Skin of body (tissue), 2 donors: ENCODE data around the gene VEGFD. TPM values are rescaled to one million over a fixed set of nuclear protein-coding genes. Genes with fewer than 3 reads are reported as not detected.

ENCODE experiments used
- DNase-seq: peaks from one replicate; lab custom pipeline; 2025; lab: John Stamatoyannopoulos, UW
- total RNA-seq: library from RNA; depleted of rRNA; stranded (reverse); fragments of >200 nt; gene quantifications from one replicate; pipeline ENCODE4 v1.2.3, GENCODE V29; 2014

VEGFD gene, protein sequence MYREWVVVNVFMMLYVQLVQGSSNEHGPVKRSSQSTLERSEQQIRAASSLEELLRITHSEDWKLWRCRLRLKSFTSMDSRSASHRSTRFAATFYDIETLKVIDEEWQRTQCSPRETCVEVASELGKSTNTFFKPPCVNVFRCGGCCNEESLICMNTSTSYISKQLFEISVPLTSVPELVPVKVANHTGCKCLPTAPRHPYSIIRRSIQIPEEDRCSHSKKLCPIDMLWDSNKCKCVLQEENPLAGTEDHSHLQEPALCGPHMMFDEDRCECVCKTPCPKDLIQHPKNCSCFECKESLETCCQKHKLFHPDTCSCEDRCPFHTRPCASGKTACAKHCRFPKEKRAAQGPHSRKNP
- 2.6 TPM for total RNA-seq

DNA sequence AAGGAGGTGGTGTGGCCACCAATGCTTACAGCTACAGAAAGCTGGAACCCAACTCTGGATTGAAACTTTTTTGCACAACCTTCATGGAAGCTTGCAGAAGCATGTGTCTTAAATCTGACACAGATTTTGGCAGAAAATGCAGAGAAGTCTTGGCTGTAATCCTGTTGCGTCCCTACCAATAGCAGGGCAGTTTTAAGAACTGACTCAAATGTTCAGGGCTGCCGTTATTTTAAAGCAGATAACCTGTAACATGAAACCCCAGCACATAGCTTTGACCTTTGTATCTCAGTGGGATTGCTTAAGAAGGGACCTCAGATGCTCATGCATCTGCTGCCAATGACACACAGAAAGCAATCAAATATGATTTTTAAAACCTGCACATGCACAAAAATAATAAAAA, at the start of gene VEGFD:
VEGFD (minus strand) TSS at position 110 of the 400 bp plus-strand sequence. CDS start 467 bp downstream, outside the sequence.
- DNase-seq = peak; percentile 22

DNA sequence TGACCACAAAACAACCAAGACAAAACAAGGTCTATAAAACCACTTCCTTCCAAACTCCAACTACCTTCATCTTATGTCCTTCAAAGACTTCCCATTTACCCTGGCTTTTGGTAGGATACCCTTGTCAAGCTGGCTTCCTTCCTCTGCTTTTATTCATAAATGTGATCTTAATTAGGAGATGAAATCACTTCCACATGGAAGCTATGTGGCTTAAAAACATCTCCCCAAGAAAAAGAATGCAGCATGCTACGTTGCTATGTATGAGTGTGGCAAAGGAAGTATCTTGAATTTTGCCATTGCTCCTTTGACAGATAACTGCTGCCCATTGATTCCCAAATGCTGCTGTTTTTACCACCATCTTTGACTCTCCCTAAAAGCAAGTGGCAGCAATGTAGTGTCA, 46.4 kb upstream of the VEGFD start:
- DNase-seq = no peak

DNA sequence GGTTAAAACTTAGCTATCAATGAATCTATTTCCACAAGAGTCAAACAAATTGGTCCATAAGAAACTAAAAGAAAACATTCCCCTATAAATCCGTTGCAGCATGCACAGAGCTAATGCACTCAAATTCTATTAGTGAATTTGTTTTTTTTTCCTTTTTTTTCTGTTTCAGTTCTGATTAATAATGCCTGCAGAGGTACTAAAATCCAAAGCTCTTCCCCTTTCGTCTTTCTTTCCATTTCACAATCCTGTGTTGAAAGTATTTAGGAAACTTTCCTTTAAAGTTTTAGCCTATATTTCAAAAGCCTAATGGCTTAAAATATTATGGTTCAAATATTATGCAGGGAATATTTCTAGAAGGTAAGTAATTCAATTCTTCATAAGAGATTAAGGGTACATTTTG, 45.9 kb upstream of the VEGFD start:
- DNase-seq = no peak

DNA sequence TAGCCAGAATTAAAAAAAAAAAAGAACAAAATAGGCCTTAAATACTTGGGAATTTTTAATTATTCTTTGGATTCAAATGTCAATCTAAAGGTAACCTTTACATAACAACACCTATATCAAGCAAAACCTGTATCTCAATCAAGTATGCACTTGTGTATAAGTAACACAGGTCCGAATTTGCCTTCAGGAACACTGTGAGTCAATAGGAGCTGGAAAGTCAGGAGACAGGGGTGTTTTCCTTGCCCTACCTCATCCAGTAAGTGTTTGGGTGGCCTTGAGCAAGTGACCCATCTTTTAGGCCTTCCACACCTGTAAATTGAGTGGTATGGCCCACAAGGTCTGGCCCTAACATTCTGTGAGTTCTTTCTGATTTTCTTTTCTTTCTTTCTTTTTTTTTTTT, 40.8 kb upstream of the VEGFD start:
- DNase-seq = no peak

DNA sequence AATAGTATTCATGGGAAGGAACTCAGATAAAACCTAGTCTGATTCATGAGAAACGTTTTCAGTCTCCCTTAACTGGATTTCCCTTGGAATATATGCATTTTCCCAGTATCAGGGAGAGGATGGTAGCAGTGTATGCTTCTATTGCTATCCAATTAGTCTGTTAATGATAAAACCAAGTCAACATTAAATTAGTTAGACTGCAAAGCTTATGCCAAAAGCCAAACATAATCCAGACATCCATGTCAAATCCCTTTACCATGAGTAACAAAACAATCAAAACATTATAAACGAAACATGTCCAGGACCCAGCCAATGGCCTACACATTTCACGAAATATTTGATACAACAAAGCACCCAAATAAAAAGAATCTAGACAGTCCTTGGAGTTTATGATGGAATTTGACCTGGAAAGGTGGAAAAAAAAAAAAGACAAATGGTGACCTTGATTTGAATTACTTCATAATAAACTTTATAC, 34.5 kb upstream of the VEGFD start:
- DNase-seq = no peak

DNA sequence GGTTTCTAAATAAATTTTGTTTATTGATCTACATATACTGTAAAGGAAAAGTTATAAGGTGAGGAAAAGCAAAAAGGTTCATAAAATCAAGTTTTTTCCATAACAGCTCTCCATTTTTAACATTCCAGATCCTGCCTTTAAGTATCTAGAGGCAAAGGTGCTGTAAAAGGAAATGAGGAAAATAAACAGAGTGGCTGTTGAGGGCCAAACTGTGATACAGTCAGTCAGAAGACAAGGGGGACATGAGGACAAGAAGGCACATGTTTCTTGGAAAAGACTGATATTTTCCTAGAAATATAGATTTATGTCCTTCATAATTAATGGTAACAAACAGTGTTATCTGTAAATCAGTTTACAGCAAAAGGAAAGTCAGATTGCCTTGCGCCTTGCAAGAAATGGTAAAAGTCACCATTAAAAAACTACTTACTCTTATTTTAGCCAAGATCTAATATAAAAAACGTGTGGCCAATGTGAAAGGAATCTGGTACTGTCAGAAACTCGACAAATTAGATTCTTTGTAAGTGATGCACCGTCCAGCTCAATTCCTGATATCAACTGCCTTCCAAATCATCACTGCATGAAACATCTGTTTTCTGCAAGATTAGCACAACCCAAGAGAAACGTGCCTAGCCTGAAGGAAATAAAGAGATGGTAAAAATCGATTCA, 34.0 kb upstream of the VEGFD start:
- peak; percentile 67 for DNase-seq

DNA sequence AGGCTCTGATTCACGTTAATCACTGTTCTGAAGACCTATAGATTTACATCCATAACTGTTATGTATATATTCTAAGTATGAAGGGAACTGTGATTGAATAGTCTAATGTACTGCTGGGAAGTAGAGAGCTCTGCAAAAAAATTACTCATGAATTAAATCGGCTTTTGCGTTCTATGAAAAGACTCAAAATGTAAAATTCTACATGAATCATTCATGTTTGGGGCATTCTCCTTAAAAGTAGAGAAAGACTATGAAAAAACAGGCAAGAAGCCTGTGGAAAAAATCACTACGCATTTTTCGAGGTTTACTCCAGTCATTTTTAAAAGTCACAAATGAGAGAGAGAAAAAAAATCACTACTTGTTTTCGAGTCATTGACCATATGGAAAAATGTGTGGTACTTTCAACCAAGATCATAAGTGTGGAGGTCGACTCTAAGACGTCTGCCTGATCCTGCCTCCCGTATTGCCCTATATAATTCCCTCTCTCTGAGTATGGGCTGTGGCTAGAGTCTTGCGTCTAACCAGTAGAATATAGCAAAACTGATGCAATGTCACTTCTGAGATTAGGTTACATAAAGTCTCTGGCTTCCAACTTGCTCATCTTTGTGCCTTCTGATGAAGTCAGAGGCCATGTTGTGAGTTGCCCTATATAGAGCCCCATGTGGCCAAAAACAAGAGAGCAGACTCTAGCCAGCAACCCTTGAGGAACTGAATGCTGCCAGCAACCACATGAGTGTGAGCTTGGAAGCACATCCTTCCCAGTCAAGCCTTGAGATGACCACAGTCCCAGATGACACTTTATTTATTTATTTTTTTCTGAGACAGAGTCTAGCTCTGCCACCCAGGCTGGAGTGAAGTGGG, 32.1 kb upstream of the VEGFD start:
- no peak for DNase-seq

DNA sequence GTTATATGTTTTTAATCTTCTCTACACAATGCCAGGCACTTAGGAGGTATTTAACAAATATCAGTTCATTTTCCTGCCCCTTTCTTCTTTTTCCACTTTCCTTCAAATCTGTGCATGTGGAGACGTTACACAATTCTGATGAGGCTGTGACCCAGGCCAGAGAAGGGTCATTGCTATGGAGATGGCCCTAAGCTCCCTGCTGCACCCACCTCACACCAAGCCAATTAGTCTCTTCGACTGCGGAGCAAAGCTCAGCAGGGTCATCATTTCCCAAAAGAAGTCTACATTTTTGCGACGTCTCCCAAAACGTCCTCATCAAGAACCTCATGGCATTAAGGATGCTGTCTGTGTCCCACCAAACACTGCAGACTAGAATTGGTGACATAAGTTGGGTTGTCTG, 28.9 kb upstream of the VEGFD start:
- no peak for DNase-seq

DNA sequence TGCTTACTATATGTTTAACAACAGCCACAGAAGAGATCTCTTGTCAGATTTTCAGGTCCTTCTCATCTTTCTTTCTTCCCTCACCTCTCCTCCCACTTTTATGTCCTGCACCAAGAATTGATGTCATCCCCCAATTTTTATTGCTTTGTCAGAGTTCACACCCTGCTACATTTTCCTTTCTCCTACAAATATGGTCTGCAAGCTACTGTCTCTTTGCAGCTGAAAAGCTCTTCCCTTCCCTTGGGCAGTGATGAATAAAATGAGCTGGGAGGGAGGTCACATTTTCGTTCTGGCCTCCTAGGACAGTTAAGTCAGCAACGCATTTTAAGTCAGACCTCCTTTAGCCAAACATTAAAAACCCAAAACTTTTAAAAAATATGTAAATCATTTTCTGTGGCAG, 26.7 kb upstream of the VEGFD start:
- DNase-seq = no peak

DNA sequence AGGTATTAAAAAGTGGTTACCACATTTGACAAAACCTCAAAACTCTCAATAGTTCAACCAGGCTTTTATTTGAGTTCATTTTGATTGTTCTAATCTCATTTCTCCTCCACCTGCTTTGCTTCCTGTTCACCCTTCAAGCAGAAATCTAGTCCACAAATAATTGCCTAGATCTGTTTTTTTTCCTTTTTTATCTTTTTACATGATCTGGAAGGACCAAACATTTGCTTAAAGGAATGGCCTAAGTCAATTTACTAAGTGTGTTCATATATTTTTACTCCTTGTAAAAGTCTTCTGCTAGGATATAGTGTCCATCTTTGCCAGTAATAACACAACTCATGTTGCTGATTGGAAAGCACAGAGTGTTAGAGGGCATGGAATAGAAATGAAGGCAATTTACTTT, 26.2 kb upstream of the VEGFD start:
- DNase-seq = no peak

DNA sequence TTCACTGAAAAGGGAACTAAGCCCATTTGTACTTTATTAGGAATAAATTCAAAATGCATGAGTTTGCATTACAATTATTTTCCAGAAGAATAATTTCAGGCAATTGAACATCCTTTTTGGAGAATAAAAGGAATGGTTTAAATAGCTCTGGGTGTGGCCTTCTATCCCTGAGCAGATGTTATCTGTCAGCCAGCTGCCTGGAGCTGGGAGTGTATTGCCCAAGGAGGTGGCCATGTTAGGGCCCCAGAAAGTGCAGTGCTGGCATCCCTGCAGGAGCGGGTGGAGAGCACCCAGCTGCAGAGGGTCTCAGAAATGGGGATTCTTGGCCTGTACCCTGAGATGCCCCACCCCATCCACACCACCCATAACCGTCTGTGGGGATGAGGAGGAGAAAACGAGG, 21.6 kb upstream of the VEGFD start:
- peak; percentile 2 for DNase-seq

DNA sequence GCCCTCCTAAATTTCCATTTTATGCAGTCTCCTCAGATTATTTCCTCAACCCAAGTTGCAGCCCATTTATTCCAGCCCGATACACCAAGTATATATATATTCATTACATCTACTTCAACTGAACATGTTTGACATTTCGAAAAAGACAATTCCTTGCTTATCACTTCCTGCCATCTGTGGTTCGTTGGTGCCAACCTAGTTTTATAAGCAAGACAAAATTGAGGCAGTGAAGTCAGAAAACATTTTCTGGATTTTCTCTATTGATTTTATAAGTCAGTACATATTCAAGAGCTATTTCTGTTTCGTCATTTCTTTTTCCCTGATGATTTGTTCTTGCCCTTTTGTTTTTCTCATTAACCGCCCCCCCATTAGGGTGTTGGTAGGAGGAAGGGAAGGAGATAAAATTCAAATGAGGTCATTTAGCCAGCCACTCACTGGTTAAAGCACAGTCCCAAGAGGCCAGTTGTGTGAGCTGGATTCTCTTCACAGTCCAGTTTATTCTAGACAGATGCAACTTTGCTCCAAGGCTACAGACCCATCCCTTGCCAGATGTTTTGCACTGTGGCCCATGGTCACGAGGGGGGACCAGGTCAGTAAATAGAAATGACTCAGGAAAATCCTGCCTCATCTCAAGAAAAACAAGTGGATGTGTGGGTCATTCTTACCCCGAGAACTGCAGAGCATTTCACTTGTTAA, 20.3 kb upstream of the VEGFD start:
- DNase-seq = peak; percentile 3

DNA sequence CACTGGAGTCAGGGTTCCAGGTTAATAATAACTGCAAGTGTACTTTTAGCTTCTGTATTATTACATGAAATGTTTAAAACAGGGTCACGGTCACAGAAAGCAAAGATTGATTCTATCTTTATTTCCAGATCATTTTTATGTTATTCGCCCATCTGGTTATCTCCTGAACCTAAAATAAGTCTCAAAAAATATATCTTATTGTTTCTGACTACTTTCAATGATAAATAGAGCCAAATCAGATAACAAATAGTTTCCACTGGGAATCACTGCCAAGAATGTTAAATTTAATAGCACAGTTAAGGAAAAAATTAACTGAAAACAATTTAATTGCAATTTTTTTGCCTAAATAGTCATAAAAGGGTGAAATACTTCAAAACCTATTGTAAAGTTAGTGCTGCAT, 17.2 kb upstream of the VEGFD start:
- no peak for DNase-seq

DNA sequence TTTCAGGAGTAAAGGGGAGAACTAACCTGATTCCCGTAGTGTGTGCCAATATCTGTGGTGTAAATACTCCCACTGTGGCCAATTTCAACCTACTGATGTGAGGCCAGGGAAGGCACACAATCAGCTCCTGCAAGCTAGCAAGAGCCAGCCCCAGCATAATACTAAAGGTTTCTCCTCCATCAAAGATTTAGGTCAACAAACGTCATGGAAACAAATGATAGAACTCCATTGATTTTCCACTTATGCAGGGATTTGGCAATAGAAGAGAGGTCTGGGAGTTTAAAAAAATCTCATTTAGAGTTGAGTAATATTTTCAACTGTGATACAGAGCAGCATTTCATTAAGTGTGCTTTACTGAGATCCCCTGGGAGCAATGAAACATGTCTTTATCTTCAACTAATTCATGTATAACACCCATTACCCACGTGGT, 15.8 kb upstream of the VEGFD start:
- no peak for DNase-seq

DNA sequence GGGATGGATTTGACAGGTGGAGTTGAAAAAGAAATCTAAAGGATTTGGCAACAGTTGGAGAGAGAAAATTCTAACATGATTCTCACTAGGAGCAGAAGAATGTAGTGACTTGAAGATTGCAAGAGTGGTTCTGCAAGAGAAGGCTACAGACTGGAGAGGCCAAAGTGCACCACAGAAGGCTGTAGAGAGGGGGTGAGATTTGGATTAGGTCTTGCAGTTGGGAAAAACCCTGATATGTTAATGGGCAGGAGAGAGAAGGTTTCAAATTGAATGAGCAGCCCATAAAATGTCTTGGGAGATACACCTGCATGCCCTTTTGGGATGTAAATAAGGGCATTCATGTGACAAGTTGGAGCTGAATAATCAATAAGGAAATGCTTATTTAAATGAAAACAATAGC, 14.7 kb upstream of the VEGFD start:
- DNase-seq = no peak

DNA sequence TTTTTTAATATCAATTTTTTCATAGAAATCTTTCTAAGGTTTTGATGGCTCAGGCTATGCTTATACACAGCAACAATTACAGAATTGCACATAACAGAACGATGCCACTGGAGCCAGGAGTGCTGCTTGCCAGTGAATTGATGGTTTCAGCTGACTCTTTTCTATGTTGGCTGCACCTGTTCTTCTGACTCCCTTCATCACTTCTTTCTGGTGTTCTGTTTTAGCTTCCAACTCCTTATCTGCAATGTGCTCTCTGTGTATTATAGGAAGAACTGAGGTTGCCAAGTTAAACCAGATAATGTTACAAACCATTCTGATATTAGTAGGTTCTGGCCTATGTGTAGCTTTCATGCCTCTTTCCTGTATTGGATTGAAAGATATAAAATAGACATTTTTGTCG, 11.6 kb upstream of the VEGFD start:
- no peak for DNase-seq

DNA sequence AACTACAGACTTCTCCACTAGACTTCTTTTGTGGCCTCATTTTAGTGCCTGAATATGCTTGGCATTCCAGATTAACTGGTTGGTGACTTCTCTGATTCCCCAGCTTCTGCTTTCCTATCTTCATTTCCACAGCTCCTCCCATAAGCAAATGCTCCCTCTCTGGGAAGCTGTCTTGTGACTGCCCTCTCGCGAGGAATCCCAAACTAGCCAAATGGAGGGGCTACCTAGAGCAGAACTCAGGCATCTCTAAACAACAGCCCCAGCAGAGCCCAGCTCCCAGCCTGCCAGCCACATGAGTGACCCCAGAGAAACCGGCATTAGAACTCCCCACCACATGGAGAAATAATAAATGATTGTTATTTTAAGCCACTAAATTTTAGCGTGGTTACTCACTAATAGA, 7.6 kb upstream of the VEGFD start:
- DNase-seq = no peak

DNA sequence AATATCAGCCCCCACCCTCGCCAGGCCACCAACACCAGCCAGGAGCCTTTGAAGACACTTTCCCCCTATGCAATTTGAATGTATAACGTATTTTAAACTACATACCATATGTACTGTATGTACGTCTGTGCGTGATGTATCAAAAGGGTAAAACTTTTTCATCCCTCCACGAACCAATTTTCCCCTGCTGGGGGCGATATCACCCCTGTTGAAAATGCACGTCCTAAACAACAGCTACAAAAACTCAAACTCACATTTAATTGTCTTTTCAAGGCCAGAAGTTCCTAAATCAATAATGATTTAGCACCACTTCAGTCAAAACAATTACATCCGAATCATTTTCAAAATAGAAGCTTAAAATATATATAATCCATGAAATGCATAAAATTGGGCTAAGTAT, 1.4 kb downstream of the VEGFD start:
- DNase-seq = no peak

DNA sequence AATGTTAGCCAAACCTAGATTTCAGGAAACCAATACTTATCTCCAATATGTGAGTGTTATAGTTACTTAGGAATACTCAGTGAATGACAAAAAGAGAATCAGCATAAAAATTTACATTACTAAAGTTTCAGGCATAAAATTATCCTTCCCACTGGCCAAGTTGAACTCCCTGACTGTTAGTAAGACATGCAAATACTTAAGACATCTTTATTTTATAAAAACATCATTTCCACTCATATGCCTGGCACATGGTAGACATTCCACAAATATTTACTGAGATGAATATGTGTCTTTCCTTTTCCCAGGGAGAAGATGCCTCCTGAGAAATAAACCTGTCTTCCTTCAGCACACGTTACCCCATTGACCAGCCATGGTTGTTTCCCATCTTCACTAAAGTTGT, 7.3 kb downstream of the VEGFD start:
- peak; percentile 40 for DNase-seq

DNA sequence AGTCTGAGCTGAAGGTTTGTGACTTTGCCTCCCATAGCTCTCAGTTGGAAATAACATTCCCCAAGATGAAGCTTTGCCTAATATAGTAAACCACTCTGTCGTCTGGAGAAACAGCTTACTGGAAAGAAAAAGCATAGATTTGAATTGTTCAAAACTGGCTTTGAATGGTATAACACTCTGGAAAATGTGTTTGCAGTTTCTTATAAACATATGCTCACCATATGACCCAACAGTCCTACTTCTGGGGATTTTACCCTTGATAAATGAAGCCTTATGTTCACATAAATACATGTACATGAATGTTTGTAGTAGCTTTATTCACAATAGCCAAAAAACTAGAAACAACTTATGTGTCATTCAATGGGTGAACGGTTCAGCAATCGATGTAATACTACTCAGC, 10.2 kb downstream of the VEGFD start:
- DNase-seq = peak; percentile 69
